GM12874 (cell line): ENCODE results near the gene COL6A2.

Experiments used
- TF ChIP-seq, protein P1 (sequence below): IDR thresholded peaks from 2 replicates; pipeline ENCODE4 v1.5.1; 2011; ENCODE audit warnings: low read depth, mild to moderate bottlenecking, control low read depth, low read length, moderate library complexity; ENCODE audit not compliant: insufficient read depth

Gene COL6A2

GRCh38 chr21:46122758-46123683 lies 25.1 kb downstream of the COL6A2 start:
- TF ChIP-seq, protein P1, sequence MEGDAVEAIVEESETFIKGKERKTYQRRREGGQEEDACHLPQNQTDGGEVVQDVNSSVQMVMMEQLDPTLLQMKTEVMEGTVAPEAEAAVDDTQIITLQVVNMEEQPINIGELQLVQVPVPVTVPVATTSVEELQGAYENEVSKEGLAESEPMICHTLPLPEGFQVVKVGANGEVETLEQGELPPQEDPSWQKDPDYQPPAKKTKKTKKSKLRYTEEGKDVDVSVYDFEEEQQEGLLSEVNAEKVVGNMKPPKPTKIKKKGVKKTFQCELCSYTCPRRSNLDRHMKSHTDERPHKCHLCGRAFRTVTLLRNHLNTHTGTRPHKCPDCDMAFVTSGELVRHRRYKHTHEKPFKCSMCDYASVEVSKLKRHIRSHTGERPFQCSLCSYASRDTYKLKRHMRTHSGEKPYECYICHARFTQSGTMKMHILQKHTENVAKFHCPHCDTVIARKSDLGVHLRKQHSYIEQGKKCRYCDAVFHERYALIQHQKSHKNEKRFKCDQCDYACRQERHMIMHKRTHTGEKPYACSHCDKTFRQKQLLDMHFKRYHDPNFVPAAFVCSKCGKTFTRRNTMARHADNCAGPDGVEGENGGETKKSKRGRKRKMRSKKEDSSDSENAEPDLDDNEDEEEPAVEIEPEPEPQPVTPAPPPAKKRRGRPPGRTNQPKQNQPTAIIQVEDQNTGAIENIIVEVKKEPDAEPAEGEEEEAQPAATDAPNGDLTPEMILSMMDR = no peak

DNA sequence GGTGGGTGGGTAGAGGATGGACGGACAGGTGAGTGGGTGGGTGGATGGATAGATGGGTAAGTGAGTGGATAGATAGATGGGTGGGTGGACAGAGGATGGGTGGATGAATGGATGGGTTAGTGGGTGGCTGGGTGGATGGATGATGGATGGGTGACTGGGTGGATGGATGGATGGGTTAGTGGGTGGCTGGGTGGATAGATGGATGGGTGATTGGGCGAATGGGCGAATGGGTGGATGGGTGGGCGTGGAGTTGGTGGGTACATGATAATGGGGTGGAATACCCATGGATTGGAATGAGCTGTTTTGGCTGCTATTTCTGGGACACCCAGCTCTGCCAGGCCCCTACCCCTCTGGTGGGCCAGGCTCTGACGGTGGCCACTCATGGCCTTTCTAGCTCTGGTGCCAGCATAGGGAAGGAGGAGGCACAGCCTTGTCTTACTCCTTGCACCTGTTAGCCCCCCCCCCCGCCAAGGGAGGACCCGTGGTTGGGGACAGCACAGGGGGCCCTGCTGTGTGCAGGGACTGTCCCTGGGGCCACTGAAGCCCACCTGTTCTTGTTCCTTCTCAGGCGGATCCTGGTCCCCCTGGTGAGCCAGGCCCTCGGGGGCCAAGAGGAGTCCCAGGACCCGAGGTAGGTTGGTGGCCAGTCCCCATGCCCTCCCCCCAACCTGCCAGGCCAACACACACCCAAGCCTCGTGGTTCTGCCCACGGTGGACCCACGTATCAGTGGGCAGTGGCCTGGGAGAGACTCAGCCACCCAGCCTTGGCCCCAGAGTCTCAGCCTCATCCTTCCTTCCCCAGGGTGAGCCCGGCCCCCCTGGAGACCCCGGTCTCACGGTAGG lies 26.4 kb downstream of the COL6A2 start:
- TF ChIP-seq, protein P1 = no peak

- TF ChIP-seq, protein P1 = no peak
Observed at GRCh38 chr21:46124926-46125845, 27.3 kb downstream of the COL6A2 start.

DNA sequence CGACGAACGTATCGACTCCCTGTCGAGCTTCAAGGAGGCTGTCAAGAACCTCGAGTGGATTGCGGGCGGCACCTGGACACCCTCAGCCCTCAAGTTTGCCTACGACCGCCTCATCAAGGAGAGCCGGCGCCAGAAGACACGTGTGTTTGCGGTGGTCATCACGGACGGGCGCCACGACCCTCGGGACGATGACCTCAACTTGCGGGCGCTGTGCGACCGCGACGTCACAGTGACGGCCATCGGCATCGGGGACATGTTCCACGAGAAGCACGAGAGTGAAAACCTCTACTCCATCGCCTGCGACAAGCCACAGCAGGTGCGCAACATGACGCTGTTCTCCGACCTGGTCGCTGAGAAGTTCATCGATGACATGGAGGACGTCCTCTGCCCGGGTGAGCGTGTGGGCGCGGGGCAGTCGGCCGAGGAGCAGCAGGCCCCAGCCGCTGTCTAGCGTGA lies 28.0 kb downstream of the COL6A2 start:
- TF ChIP-seq, protein P1 = no peak

- TF ChIP-seq, protein P1 = no peak
Observed at GRCh38 chr21:46126309-46127238, 28.7 kb downstream of the COL6A2 start.
